SK-N-SH treated with all-trans-retinoic acid at 6 μM for 48 hours (cell line): ENCODE data around the gene ZNF710.

Source experiments
- ATAC-seq: fragments of 200-7000 bp; cut with Tn5 transposase; 3 replicates; pipeline ENCODE4 v1.9.1; 2020; ENCODE audit warnings: mild to moderate bottlenecking, moderate library complexity
- ARNTL ChIP-seq: fragments of 450-650 bp; formaldehyde crosslinking; IDR thresholded peaks from 2 replicates; pipeline ENCODE4 v1.5.0; 2020; ENCODE audit warnings: low read depth, mild to moderate bottlenecking, moderate library complexity, borderline replicate concordance
- BACH2 ChIP-seq: fragments of 250-450 bp; sonication (Bioruptor Pico); IDR thresholded peaks from 2 replicates; pipeline ENCODE4 v1.9.0; 2021; ENCODE audit warnings: mild to moderate bottlenecking, borderline replicate concordance
- CREB5 ChIP-seq: fragments of 250-450 bp; sonication (Bioruptor Pico); IDR thresholded peaks from 2 replicates; pipeline ENCODE4 v1.5.1; 2020; ENCODE audit warnings: low read depth, mild to moderate bottlenecking, moderate library complexity
- CSDC2 ChIP-seq: fragments of 250-450 bp; sonication (Bioruptor Pico); IDR thresholded peaks from 2 replicates; pipeline ENCODE4 v1.5.0; 2020; ENCODE audit warnings: mild to moderate bottlenecking, moderate library complexity
- GLIS3 ChIP-seq: fragments of 250-450 bp; sonication (Bioruptor Pico); IDR thresholded peaks from 2 replicates; pipeline ENCODE4 v1.5.0; 2020; ENCODE audit warnings: mild to moderate bottlenecking, moderate library complexity
- ISL1 ChIP-seq: fragments of 250-450 bp; sonication (Bioruptor Pico); IDR thresholded peaks from 2 replicates; pipeline ENCODE4 v2.1.2; 2022; ENCODE audit warnings: mild to moderate bottlenecking, moderate library complexity
- OSR1 ChIP-seq: fragments of 250-450 bp; sonication (Bioruptor Pico); IDR thresholded peaks from 2 replicates; pipeline ENCODE4 v1.8.0; 2022; ENCODE audit warnings: moderate library complexity, mild to moderate bottlenecking, inconsistent platforms
- PATZ1 ChIP-seq: fragments of 250-450 bp; sonication (Bioruptor Pico); IDR thresholded peaks from 2 replicates; pipeline ENCODE4 v1.8.0; 2020; ENCODE audit warnings: mild to moderate bottlenecking, moderate library complexity, borderline replicate concordance
- POU6F1 ChIP-seq: fragments of 250-450 bp; sonication (Bioruptor Pico); IDR thresholded peaks from 2 replicates; pipeline ENCODE4 v1.8.0; 2021; ENCODE audit warnings: low read depth, mild to moderate bottlenecking, moderate library complexity, borderline replicate concordance
- RARB ChIP-seq: fragments of 250-450 bp; sonication (Bioruptor Pico); IDR thresholded peaks from 2 replicates; pipeline ENCODE4 v1.8.0; 2021; ENCODE audit warnings: mild to moderate bottlenecking, moderate library complexity
- TCF4 ChIP-seq: fragments of 250-450 bp; sonication (Bioruptor Pico); IDR thresholded peaks from 2 replicates; pipeline ENCODE4 v1.8.0; 2021; ENCODE audit warnings: mild to moderate bottlenecking, moderate library complexity, borderline replicate concordance
- TOX ChIP-seq: fragments of 250-450 bp; sonication (Bioruptor Pico); IDR thresholded peaks from 2 replicates; pipeline ENCODE4 v1.8.0; 2021; ENCODE audit warnings: mild to moderate bottlenecking, moderate library complexity, borderline replicate concordance
- TSHZ2 ChIP-seq: fragments of 250-450 bp; sonication (Bioruptor Pico); IDR thresholded peaks from 2 replicates; pipeline ENCODE4 v1.5.0; 2020; ENCODE audit warnings: mild to moderate bottlenecking, moderate library complexity
- ZFP3 ChIP-seq: fragments of 250-450 bp; sonication (Bioruptor Pico); IDR thresholded peaks from 2 replicates; pipeline ENCODE4 v1.5.0; 2020; ENCODE audit warnings: mild to moderate bottlenecking, moderate library complexity
- ZFP30 ChIP-seq: fragments of 450-650 bp; formaldehyde crosslinking; IDR thresholded peaks from 2 replicates; pipeline ENCODE4 v1.5.0; 2022; ENCODE audit warnings: mild to moderate bottlenecking, moderate library complexity
- ZNF70 ChIP-seq: fragments of 450-650 bp; formaldehyde crosslinking; IDR thresholded peaks from 2 replicates; pipeline ENCODE4 v1.5.0; 2020; ENCODE audit warnings: mild to moderate bottlenecking, moderate library complexity

Gene ZNF710

GRCh38 chr15:90114451-90114901 is 113.4 kb downstream of the ZNF710 start:
- TF ChIP-seq ARNTL (CRISPR knock-in tag) (no peak), BACH2 (CRISPR knock-in tag) (no peak), CSDC2 (no peak), TCF4 (no peak), PATZ1 (CRISPR knock-in tag) (no peak), ZNF70 (CRISPR knock-in tag) (no peak), POU6F1 (CRISPR knock-in tag) (no peak), TSHZ2 (CRISPR knock-in tag) (no peak), RARB (CRISPR knock-in tag) (no peak), GLIS3 (CRISPR knock-in tag) (no peak), TOX (CRISPR knock-in tag) (no peak), OSR1 (CRISPR knock-in tag) (no peak), ZFP3 (CRISPR knock-in tag) (no peak), ISL1 (CRISPR knock-in tag) (no peak)
- TF ChIP-seq, all 23 proteins: peak for 0
- ATAC-seq = no peak

- ATAC-seq = no peak
- TF ChIP-seq GLIS3 (CRISPR knock-in tag) = no peak
Measured at GRCh38 chr15:90115783-90116182, 114.7 kb downstream of the ZNF710 start.

GRCh38 chr15:90119367-90119766 is 118.2 kb downstream of the ZNF710 start:
- no peak for ATAC-seq

GRCh38 chr15:90121086-90121485 is 120.0 kb downstream of the ZNF710 start:
- TF ChIP-seq ISL1 (CRISPR knock-in tag) (no peak), TOX (CRISPR knock-in tag) (no peak), TCF4 (no peak), CSDC2 (no peak), PATZ1 (CRISPR knock-in tag) (no peak), ZFP3 (CRISPR knock-in tag) (no peak)

More at GRCh38 chr15:90119367-90119766, 118.2 kb downstream of the ZNF710 start:
- TF ChIP-seq GLIS3 (CRISPR knock-in tag) = no peak
- TF ChIP-seq OSR1 (CRISPR knock-in tag) = no peak
- TF ChIP-seq POU6F1 (CRISPR knock-in tag) = no peak
- no peak for TF ChIP-seq BACH2 (CRISPR knock-in tag)
- TF ChIP-seq CSDC2 = no peak

GRCh38 chr15:90124507-90124906 is 123.4 kb downstream of the ZNF710 start:
- ATAC-seq = no peak
- TF ChIP-seq OSR1 (CRISPR knock-in tag) = no peak
- no peak for TF ChIP-seq RARB (CRISPR knock-in tag)
- no peak for TF ChIP-seq TOX (CRISPR knock-in tag)
- no peak for TF ChIP-seq ISL1 (CRISPR knock-in tag)
- TF ChIP-seq GLIS3 (CRISPR knock-in tag) = no peak
- TF ChIP-seq ZFP30 (CRISPR knock-in tag) = no peak
- TF ChIP-seq TSHZ2 (CRISPR knock-in tag) = no peak
- no peak for TF ChIP-seq CREB5

More at GRCh38 chr15:90121086-90121485, 120.0 kb downstream of the ZNF710 start:
- ATAC-seq = no peak
